NCI-H1417 (cell line): ENCODE results near the gene DNAH5.

Experiments used
- DNase-seq, 3 experiments: peaks; one replicate each; lab custom pipeline; 2025; lab: John Stamatoyannopoulos, UW

DNAH5 gene

GRCh38 chr5:13934921-13935320 lies 9.6 kb downstream of the DNAH5 start:
- DNase-seq: no peak

- no peak for DNase-seq
Measured at GRCh38 chr5:13934125-13934524, 10.4 kb downstream of the DNAH5 start.

DNA sequence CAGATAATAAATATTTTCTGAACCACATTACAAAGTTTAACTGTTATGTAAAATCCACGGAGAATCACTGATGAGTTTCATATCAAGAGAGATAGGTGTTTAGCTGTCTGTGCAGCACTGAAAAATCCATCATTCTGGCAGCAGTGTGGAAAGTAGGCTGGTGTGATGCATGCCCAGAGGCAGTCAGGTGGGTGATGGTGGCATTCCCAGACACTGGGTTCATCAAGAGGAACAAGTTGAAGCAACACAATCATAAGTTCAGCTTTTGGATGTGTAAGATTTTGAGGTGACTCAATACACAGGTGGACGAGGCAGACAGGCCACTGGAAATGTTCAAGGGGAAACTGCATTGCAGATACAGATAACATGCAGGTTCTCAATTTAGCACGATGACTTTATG lies 11.9 kb downstream of the DNAH5 start:
- no peak for DNase-seq

DNA sequence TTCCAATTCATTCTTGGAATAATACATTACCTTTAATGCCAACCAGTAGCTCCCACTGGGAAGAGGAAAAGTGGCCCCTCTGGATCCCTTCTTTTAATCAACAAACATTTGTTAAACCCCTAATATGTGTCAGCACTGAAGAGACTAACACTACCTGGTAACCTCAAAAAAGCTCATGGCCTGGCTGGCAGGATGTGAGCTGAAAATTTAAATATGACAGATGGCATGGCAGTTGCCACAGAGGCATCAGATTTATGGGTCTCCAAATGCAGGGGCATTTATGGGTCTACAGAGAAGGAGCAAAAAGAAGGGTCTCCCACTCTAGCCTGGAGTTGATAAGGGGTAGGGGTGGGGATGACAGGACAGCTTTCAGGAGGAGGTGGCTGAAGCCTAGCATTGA lies 12.5 kb downstream of the DNAH5 start:
- DNase-seq: no peak

DNA sequence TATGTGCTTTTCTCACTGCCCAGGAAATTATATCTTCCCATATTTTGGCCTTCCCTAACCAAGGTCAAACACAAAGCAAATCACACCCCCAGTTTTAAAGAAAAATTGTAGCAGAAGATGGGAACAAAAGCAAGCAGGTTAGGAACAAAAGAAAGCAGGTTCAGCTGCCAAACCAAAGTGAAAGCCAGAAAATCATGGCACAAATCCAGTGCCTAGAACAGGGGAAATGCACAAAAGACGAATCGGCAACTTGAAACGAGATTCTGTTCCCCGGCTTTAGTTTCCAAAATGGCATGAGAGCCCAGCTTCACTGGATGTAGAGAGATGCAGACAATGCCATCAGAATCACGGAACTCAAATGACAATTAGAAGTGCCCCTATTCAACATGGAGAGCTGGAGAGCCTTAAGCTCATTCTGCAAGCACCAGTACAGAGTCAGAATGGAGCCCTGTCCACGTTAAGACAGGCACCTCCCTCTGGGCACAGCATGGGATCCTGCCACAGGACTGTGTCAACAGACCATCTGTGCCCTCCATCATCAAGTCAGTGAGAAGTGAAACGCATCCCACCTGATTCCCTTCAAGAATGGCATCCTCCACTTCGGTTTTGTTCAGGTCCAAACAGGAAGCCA lies 13.8 kb downstream of the DNAH5 start:
- DNase-seq: peak; percentile 30 to 59 (median 31)

DNA sequence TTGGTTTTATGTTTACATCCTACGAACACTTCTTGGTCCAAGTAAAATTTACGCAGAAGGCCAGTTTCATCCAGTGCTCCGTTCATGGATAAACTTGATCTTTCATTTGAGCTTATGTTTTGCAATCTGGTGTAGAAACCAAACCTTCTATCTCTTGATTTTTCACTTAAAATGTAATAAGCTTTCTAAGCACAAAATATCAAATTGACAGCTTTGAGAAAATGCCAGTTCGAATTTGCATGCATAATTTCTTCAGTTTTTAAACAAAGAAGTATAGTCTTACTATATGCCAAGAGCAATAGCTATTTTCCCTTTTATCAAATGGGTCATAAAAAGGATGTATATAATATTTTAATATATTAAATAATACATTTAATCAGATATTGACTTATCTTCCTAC lies 17.8 kb downstream of the DNAH5 start:
- DNase-seq: no peak

- DNase-seq: no peak
Measured at GRCh38 chr5:13921578-13921977, 22.9 kb downstream of the DNAH5 start.

GRCh38 chr5:13919786-13920185 lies 24.7 kb downstream of the DNAH5 start:
- DNase-seq: no peak

DNA sequence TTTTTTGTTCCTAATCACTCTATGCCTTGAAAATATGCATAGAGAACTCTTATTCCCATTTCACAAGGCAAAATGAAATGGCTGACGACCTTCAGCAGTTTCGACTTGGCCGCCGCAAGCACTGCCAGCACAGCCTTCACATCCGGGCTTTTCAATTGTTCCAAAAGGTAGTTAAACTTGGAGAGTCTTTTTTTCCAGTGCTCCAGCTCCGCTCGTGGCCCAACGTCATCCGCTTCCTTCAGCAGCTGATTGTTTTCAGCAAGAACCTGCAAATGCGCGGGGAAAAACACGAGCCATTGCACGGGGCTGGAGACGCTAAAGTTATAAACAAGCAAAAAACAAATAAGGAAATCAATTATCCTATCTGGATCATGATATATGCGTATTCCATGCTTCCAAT lies 25.4 kb downstream of the DNAH5 start:
- no peak for DNase-seq

GRCh38 chr5:13917061-13917460 lies 27.4 kb downstream of the DNAH5 start:
- no peak for DNase-seq

DNA sequence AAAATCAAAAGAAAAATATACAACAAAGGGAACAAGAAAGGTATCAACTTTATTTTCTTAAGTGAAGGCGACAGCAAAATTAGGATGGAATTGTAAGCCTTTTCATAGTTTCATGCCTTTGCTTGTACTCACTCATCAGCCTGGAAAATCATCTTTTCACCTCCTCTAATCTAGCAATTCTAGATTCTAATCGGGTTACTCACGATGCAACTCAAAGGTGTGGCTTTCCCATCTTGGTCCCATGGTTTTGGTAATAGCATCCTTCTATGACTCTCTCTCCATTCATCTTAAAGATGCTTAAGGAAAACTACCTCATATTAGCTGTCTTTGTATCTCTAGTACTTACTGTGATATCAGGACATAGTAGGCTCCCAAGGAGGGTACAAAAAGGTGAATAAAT lies 30.5 kb downstream of the DNAH5 start:
- no peak for DNase-seq

DNA sequence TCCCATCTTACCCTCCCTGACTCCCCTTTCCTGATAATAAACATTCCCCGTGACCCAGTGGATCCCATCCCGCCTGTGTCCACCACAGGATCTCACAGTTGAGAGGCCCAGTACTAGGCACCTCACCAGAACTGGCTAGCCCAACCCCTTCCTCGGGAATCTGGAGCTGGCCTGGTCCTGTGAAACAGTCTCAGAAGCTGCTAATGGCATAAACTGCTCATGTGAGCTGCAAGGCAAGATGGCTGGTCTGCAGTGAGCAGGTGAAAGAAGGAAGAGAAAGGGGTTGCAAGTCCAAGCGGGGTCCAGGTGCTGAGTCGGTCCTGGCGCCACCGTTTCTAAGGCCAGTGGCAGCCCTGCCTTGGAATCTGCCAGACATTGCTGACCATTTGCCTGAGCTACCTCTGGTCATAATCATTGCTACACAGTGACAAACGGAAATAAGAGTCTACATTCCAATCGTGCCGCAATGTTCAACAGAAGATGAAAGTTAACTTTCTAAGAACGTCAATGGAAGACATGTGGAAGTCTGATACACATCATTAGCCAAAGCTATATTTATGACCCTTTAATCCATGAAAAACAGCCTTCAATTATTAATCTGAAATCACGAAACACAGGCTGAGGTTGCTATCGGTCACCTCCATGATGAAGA lies 33.7 kb downstream of the DNAH5 start:
- no peak for DNase-seq

DNA sequence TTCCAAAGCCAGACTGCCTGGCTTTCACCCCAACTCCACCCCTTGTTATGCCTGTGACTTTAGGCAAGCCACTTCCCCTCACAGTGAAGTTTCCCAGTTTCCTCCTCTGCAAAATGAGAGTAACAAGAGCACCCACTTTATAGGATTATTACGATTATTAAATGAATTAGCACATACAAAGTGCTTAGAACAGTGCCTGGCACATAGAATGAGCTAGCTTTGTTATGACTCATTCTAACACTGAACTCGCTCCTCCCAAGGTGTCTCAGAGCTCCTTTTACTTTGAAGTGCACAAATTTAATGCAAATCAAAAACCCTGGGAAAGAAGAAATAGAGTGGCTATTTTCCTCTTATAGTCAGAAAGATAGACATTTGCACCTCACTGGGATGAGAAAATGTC lies 34.3 kb downstream of the DNAH5 start:
- no peak for DNase-seq

GRCh38 chr5:13909271-13909670 lies 35.2 kb downstream of the DNAH5 start:
- DNase-seq: no peak

DNA sequence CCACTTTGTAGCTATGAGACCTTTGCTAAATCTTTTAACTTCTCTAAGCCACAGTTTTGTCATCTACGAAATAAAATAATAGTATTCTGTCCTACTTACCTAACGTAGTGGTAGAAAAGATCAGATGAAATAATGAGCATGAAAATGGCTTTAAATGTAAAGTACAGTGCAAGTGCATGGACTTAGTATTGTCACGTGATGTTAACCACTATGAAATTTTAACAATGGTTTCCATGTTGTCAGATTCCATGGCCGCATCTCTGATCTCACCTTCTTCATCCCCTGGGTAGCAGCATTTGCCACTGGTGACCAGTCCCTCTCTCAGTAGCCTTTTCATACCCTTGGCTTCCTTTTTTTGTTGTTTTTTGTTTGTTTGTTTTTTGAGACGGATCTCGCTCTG lies 45.9 kb downstream of the DNAH5 start:
- no peak for DNase-seq

DNA sequence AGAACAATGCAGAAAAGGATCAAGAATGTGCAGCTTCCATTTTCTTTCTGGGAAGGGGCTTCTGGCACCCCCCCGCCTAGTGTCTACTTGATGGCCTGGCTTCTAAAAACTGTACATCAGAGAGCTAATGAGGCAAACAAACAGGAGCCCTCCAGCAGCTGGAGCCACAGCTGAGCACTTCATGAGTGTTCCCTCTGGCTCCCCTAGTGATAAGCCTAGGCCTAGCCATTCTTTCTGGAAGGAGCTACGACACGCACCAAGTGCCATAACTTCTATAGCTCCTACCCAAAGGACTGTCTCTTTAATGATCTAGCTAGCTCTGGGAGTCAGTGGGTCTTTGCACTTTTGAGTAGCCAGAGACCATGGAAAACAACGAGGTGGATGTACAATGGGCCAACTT lies 66.1 kb downstream of the DNAH5 start:
- no peak for DNase-seq

- no peak for DNase-seq
Measured at GRCh38 chr5:13866792-13867191, 77.7 kb downstream of the DNAH5 start.

- peak in 1 of 3 experiments; percentile 50 for DNase-seq
Measured at GRCh38 chr5:13865312-13865711, 79.2 kb downstream of the DNAH5 start.

DNA sequence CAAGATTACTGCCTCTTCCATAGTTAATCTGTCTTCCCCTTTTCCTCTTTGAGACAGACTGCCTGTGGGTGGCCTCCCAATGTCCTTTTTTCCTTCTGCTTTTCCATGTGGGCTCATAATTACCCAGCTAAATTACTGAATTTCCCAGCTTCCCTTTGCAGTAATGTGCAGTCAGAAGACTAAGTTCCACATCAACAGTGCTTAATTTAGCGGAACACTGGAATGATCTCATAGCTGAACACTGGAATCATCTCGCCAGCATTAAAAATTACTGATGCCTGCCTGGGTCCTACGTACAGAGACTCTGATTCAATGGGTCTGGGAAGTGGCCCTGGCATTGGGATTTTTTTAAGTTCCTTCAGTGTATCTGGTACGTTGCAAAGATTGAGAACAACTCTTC lies 84.3 kb downstream of the DNAH5 start:
- peak in 1 of 3 experiments; percentile 5 for DNase-seq

- DNase-seq: peak in 1 of 3 experiments; percentile 27
Measured at GRCh38 chr5:13859270-13860065, 85.0 kb downstream of the DNAH5 start.

DNA sequence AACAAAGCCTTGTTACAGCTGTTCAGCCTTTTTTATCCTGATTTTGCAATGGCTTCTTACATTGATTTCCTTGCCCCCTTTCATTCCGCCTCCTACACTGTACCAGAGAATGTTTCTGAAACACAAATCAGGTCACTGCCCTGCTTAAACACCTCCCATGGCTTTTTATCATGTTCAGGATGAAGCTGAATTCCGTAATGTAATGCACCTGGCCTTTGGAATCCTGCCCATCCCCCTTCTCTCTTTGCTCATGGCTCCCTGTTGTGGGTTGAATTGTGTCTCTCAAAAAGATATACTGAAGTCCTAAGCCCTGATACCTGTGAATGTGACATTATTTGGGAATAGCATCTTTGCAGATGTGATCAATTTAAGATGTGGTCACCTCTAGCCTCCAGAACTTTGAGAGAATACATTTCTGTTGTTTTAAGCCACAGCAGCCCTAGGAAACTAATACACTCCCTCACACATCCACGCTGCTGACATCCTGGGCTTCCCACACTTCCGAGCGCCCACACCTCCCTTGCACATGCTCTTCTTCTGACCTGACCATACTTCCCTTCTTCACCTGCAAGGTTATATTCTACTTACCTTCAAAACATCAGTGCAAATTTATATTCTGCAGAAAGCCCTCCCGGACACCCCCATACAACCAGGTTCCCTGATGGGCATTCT lies 101.2 kb downstream of the DNAH5 start:
- DNase-seq: peak in 2 of 3 experiments; percentile 86 to 96

DNA sequence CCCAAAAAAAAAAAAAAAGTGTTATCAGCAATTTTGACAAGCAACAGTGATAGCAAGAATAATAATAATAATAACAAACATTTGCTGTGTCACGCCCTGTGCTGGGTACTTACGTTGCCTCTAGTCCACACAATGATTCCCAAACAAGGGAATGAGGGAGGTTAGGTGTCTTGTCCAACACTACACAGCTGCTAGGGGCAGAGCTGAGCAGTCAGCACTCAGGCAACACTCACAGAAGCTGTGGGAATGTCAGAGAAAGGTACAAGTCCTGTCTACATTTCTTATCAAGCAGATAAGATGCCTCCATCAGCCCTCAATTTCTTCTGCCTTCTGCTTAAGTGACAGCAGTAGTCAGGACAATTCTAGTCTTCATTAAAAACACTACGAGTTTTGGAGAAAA lies 111.0 kb downstream of the DNAH5 start:
- no peak for DNase-seq

- peak in 1 of 3 experiments; percentile 25 for DNase-seq
Measured at GRCh38 chr5:13831351-13831750, 113.1 kb downstream of the DNAH5 start.
